Central memory CD8-positive, alpha-beta T cell (primary cell): ENCODE measurements around the gene ATP10B.

Experiments used
- ATAC-seq: fragments of 150-1000 bp; cut with Tn5 transposase; replicated peaks from 2 replicates; pipeline ENCODE4 v1.10.0; 2022; ENCODE audit warnings: mild to moderate bottlenecking, moderate FRiP score, moderate number of reproducible peaks; ENCODE audit not compliant: poor library complexity, severe bottlenecking; ENCODE audit errors: extremely low read depth
- DNase-seq, 2 donors: peaks; one replicate each; pipeline ENCODE4 v3.0.0; 2021; ENCODE audit warnings: low spot score in 2 of 2
- H3K27ac Mint-ChIP-seq: one replicate; pipeline ENCODE4 v1.8.0; 2022; ENCODE audit warnings: low read depth, mild to moderate bottlenecking, moderate library complexity, mixed read lengths
- H3K27me3 Mint-ChIP-seq: one replicate; pipeline ENCODE4 v1.8.0; 2022; ENCODE audit warnings: mixed read lengths
- H3K36me3 Mint-ChIP-seq: one replicate; pipeline ENCODE4 v1.8.0; 2022; ENCODE audit warnings: mild to moderate bottlenecking, moderate library complexity, mixed read lengths; ENCODE audit not compliant: insufficient read depth
- H3K4me1 Mint-ChIP-seq: one replicate; pipeline ENCODE4 v1.8.0; 2022; ENCODE audit warnings: mixed read lengths
- H3K4me3 Mint-ChIP-seq: one replicate; pipeline ENCODE4 v1.8.0; 2022; ENCODE audit warnings: mild to moderate bottlenecking, moderate library complexity, mixed read lengths
- H3K9me3 Mint-ChIP-seq: one replicate; pipeline ENCODE4 v1.8.0; 2022; ENCODE audit warnings: mixed read lengths

ATP10B gene

DNA sequence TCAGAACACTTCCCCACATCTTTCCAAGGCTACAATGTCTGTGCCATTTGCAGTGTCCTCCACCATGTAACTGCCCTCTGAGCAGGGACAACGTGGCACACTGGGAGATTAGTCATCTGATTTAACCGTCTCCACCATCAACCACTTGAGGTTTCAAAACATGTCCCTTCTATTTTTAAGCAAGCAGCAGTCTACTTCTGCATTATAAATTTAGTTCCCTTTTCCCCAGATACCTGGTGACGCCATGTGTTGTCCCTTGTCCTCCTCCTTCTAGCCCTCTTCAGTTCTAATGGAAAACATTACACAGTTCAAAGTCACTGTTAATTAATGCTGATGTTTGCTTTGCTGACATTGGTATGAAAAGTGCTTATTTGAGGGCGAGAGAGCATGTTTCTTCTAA is 52.8 kb downstream of the ATP10B start:
- Mint-ChIP-seq H3K36me3 (no peaks in the 10 kb centered on the region), H3K4me1 (no peaks in the 10 kb centered on the region), H3K27ac (no peak overlapping the region), H3K27me3 (peaks cover 24% of the 10 kb centered on the region), H3K4me3 (no peak overlapping the region), H3K9me3 (no peaks in the 10 kb centered on the region)
- DNase-seq (no peak), ATAC-seq (no peak)

DNA sequence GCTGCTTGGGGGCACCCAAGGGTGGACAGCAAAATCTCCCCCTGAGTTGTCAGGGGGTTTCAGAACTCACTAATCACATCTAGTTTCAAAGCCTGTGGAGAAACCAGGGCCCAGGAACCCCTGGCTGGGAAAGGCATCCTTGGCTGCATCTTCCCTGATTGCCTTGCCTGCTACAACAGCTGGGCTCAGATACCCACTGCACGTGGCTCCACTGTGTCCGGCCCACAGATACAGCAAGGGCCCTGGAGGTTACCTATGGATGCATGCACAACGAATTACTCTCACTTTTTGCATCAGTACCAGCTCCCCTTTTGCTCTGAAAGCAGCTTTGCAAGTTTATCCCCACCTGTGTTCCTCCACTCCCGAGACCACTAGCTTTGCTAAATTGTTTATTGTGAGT is 55.0 kb downstream of the ATP10B start:
- H3K9me3 Mint-ChIP-seq = no peaks in the 10 kb centered on the region
- no peak overlapping the region for H3K27ac Mint-ChIP-seq
- DNase-seq (no peak), ATAC-seq (no peak)
- H3K4me3 Mint-ChIP-seq = no peak overlapping the region
- no peaks in the 10 kb centered on the region for H3K4me1 Mint-ChIP-seq
- peaks cover 24% of the 10 kb centered on the region for H3K27me3 Mint-ChIP-seq
- no peaks in the 10 kb centered on the region for H3K36me3 Mint-ChIP-seq

DNA sequence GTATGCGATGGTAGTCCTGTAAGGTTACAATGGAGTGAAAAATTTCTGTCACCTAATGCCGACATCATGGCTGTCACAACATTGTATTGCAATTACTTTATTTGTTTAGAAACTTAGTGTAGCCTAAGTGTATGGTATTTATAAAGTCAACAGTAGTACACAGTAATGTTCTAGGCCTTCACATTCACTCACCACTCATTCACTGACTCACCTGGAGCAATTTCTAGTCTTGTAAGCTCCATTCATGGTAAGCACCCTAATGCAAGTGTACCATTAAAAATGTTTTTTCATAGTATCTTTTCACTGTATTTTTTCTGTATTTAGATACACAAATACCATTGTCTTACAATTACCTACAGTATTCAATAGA is 58.5 kb downstream of the ATP10B start:
- Mint-ChIP-seq H3K9me3 (no peaks in the 10 kb centered on the region), H3K4me1 (no peaks in the 10 kb centered on the region), H3K27me3 (peaks cover 17% of the 10 kb centered on the region), H3K4me3 (no peak overlapping the region), H3K27ac (no peak overlapping the region), H3K36me3 (peaks cover 2% of the 10 kb centered on the region)
- ATAC-seq (no peak), DNase-seq (no peak)

DNA sequence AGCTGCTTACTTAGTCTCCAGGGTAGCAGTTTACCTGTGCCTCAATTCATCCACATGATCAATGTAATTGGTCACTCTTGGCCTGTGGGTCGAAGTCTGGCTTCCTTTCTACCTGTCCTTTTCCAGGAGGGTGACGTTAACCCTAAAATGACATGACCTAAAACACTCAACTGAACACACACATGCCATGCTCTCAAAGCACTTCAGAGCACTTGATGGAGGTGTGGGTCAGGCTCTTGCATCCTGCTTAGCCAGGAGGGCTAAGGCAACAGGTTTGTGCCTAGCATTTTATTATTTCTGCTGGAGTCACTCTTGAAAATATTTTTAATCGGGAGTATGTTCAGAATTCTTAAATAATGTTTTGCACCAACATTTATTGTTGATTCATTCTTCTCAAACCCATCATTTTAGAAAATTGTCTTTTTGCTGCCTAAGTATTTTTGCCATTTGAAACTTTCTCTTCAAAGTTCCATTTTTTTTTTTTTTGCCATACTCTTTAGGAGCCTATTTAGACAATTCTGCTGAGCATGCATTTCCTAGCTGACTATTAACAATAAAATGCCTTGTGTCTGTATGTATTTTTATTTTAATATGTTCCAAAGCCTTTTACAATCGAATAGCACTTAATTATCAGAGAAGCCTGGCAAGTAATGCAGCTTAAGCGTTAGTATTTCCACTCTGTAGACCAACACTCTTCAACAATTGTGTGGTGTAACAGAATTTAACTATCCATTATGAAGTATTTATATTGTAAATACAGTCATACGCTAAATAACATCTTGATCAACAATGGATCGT is 59.1 kb downstream of the ATP10B start:
- no peak overlapping the region for H3K27ac Mint-ChIP-seq
- no peaks in the 10 kb centered on the region for H3K9me3 Mint-ChIP-seq
- peaks cover 2% of the 10 kb centered on the region for H3K36me3 Mint-ChIP-seq
- peaks cover 21% of the 10 kb centered on the region for H3K27me3 Mint-ChIP-seq
- no peak for ATAC-seq
- H3K4me3 Mint-ChIP-seq = no peak overlapping the region
- DNase-seq = no peak
- no peaks in the 10 kb centered on the region for H3K4me1 Mint-ChIP-seq

DNA sequence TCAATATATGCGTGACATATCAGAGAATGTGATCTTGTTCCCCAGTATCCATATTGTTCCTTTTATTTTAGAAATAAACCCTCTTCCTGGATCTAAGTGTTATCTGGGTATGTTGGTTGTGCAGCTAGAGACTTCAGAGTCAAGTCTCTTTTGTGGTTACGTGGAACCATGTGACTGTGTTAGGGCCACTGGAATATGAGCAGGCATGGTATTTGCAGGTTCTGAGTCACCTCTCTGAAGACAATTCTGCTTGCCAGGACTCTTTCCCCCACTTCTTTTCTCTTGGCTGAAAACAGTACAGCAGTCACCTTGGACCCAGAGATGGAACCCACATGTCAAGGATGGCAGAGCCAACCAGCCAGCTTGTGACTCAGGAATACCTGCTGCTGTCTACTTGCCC is 59.7 kb downstream of the ATP10B start:
- H3K27me3 Mint-ChIP-seq = peaks cover 18% of the 10 kb centered on the region
- no peaks in the 10 kb centered on the region for H3K9me3 Mint-ChIP-seq
- DNase-seq = no peak
- no peaks in the 10 kb centered on the region for H3K4me1 Mint-ChIP-seq
- no peak for ATAC-seq
- no peak overlapping the region for H3K27ac Mint-ChIP-seq
- H3K36me3 Mint-ChIP-seq = peaks cover 2% of the 10 kb centered on the region
- H3K4me3 Mint-ChIP-seq = no peak overlapping the region

DNA sequence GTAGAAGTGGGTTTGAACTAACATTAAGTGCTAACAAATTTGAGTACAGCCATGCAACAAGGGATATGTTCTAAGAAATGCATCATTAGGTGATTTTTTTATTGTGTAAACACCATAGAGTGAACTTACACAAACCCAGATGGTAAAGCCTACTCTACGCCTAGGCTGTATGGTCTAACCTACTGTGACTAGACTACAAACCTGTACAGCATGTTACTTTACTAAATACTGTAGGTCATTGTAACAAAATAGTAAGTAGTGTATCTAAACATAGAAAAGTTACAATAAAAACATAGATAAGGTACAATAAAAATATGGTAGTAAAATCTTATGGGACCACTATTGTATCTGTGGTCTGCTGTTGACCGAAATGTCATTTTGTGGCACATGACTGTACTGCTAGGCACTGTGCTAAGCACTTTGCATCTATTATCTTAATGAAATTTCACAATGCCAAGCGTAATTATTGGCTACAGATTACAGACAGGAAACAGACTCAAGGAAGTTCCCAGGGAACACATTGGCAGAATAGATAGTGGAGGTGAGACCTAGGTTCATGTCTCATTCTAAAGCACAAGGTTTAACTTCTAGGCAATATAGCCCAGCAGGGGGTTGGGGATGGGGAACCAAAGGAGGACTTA is 62.7 kb downstream of the ATP10B start:
- Mint-ChIP-seq H3K9me3 (no peaks in the 10 kb centered on the region), H3K4me3 (no peak overlapping the region), H3K27me3 (peaks cover 18% of the 10 kb centered on the region), H3K27ac (no peak overlapping the region), H3K4me1 (no peaks in the 10 kb centered on the region), H3K36me3 (peaks cover 2% of the 10 kb centered on the region)
- DNase-seq = no peak
- ATAC-seq = no peak

DNA sequence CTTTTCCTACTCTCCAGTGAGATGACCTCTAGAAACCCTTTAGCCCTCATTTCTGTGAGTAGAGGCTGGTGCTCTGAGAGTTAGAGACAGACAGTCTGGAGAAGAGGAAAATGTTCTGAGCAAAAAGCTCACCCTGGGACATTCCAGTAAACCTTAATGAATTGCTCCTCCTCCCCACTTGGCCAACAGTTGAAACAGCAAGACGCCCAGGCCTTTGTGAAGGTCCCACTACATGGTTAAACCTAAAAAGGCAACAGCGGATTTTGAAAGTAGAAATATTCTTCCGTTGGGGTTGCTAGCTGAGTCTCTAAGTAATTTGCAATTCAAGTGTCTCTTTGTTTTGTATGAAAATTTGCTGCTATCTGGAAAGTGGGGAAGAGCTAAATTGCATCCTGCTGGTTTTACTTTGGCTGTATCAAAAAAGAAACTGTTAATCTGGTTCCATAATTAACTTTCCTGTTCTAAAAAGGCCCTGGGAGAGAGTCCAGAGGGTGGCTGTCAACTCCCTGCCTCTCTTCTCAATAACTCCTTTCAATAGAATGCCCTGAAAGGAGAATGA is 63.8 kb downstream of the ATP10B start:
- H3K4me1 Mint-ChIP-seq = no peaks in the 10 kb centered on the region

DNA sequence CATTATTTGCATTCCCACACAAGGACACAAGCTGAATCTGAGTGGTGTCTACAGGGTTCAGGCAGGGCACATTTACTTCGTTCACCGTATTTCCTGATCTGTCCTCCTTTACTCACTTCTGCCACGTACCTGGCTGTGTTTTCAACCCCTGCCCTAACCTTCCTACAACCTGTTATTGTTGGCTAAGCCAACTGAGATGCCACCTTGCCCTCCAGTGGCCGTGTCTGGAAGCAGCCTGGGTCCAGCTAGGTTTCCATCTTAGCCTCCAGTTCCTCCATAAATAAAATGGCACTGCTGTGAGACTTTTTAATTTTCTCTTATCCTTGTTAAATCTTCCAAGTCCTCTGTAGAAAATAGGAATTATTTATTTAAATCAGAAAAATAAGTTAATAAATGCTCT is 64.8 kb downstream of the ATP10B start:
- Mint-ChIP-seq H3K27me3 (peaks cover 30% of the 10 kb centered on the region), H3K36me3 (peaks cover 2% of the 10 kb centered on the region), H3K4me3 (no peak overlapping the region), H3K4me1 (no peaks in the 10 kb centered on the region), H3K27ac (no peak overlapping the region), H3K9me3 (no peaks in the 10 kb centered on the region)
- no peak for ATAC-seq
- no peak for DNase-seq

More for the DNA sequence above, 63.8 kb downstream of the ATP10B start:
- Mint-ChIP-seq H3K9me3 (no peaks in the 10 kb centered on the region), H3K36me3 (peaks cover 2% of the 10 kb centered on the region), H3K27me3 (peaks cover 23% of the 10 kb centered on the region), H3K27ac (no peak overlapping the region), H3K4me3 (no peak overlapping the region)
- DNase-seq (no peak), ATAC-seq (no peak)

DNA sequence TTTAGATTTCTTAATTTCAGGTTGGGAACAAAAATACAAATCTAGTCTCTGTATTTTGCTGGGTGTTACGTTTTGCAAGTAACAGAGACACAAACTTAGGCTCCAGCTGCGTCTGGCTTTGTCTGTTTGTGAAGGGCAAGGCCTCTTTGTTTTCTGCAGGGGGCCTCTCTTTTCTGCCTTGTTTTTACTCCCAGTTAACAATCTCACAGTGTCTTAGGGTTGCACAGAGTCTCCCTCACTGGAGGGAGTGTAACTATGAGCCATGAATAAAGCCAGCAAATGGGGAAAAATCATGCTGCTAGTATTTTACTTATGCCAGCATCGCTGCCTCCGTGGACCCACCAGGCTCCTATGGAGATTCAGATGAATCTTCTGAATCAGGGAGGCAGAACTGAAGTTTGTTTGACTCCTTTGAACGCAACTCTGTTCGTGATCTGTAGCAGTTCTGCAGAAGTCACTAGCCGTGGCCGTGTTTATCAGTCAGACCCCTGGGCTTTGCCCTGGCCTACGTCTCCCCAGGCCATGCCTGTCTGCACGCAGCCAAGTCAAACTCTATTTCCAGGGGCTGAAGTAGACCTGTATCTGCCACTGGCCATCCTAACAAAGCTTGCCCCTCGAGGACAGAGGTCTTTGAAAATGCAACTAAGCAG is 77.2 kb downstream of the ATP10B start:
- Mint-ChIP-seq H3K9me3 (no peaks in the 10 kb centered on the region), H3K27me3 (peaks cover 13% of the 10 kb centered on the region), H3K4me3 (no peak overlapping the region), H3K27ac (no peak overlapping the region), H3K36me3 (no peaks in the 10 kb centered on the region), H3K4me1 (no peaks in the 10 kb centered on the region)
- no peak for DNase-seq
- ATAC-seq = no peak

DNA sequence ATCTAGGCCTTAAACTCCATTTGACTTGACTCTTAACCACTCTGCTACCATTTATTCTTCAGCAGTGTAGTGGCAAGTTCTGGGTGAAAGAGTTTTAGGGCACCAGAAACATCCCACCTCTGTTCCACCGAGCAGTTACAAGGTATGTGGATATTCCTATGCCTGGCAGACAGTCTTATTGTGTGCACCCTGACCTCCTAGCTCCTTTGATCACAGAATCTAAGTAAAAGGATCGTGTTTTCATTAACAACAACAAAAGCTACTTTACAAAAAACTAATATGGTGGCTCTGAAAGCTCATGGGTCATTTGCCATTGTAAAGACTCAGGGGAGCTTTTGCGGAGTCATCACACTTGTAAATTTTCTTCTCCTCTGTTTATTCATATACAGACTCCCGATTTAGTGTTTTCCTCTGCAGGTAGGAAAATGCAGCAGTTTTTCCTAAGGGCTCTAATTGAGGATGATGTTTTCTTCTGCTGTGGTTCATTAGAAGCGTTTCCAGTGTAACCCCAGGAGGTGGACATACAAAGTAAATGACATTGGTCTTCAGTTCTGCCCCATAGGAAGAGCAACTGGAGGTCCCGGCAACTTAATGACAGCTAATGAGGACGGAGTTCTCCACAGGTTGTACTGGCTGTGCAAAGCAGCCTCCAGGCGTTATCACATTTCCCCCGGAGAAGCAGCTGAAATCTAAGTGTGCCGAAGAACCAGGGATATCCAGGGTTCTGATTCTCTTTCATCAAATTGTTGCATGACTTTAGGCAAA is 78.2 kb downstream of the ATP10B start:
- ATAC-seq (no peak), DNase-seq (no peak)
- Mint-ChIP-seq H3K9me3 (no peaks in the 10 kb centered on the region), H3K36me3 (no peaks in the 10 kb centered on the region), H3K27ac (no peak overlapping the region), H3K27me3 (peaks cover 13% of the 10 kb centered on the region), H3K4me3 (no peak overlapping the region), H3K4me1 (no peaks in the 10 kb centered on the region)

DNA sequence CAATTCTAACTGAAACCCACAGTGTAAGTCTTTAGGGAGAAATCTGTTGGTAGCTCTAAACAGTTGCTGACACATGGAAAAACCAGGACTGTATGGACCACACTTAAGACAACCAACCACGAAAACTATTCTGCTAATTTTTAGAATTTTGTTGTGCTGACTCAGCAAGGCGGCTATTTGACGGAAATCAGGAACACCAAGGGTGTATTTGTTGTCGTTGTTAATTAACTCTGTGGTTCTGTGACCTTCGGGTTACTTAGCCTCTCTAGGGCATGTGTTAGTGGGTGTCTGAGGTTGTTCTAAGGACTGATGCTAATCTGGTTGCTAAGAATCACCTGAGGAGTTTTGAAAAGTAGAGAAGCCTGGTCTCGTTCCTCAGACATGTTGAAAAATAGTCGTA is 79.2 kb downstream of the ATP10B start:
- no peaks in the 10 kb centered on the region for H3K36me3 Mint-ChIP-seq
- H3K4me1 Mint-ChIP-seq = no peaks in the 10 kb centered on the region
- peaks cover 13% of the 10 kb centered on the region for H3K27me3 Mint-ChIP-seq
- ATAC-seq (no peak), DNase-seq (no peak)
- no peak overlapping the region for H3K4me3 Mint-ChIP-seq
- no peak overlapping the region for H3K27ac Mint-ChIP-seq
- H3K9me3 Mint-ChIP-seq = no peaks in the 10 kb centered on the region

DNA sequence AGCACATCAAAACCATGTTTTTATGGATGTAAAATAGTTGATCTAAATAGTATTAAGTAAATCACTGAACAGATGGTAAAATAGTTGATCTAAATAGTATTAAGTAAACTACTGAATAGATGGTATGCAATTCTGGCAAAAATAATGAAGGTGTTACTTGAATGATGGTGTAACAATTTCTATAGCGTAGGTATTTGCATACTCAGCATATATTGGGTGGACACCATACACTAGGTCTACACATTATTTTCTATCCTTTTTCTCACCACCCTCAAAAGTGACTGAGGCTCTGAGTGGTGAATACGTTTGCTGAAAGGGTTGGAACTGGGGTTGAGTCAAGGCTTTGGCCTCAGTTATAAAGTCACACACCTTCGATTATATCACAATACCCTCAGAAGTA is 81.3 kb downstream of the ATP10B start:
- Mint-ChIP-seq H3K36me3 (no peaks in the 10 kb centered on the region), H3K9me3 (no peaks in the 10 kb centered on the region), H3K4me1 (no peaks in the 10 kb centered on the region), H3K27ac (no peak overlapping the region), H3K27me3 (no peaks in the 10 kb centered on the region), H3K4me3 (no peak overlapping the region)
- no peak for ATAC-seq
- no peak for DNase-seq
